ENCODE data around the gene FAM120B.
A peak's percentile ranks its signal among the peaks of the same experiment; 100 is the strongest.
"Not testable (repeated sequence)": the region's sequence is repeated elsewhere in the genome, so short reads cannot be mapped to it uniquely, and the experiment has no call there.

FAM120B gene, protein sequence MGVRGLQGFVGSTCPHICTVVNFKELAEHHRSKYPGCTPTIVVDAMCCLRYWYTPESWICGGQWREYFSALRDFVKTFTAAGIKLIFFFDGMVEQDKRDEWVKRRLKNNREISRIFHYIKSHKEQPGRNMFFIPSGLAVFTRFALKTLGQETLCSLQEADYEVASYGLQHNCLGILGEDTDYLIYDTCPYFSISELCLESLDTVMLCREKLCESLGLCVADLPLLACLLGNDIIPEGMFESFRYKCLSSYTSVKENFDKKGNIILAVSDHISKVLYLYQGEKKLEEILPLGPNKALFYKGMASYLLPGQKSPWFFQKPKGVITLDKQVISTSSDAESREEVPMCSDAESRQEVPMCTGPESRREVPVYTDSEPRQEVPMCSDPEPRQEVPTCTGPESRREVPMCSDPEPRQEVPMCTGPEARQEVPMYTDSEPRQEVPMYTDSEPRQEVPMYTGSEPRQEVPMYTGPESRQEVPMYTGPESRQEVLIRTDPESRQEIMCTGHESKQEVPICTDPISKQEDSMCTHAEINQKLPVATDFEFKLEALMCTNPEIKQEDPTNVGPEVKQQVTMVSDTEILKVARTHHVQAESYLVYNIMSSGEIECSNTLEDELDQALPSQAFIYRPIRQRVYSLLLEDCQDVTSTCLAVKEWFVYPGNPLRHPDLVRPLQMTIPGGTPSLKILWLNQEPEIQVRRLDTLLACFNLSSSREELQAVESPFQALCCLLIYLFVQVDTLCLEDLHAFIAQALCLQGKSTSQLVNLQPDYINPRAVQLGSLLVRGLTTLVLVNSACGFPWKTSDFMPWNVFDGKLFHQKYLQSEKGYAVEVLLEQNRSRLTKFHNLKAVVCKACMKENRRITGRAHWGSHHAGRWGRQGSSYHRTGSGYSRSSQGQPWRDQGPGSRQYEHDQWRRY

GRCh38 chr6:170306324-170307079 lies at the start of gene FAM120B:
Gene FAM120B, plus strand, starts transcription at chr6:170306758. Its CDS starts 10,633 bp downstream, at chr6:170317391.
- DNase-seq: peak; percentile 98

- DNase-seq: no peak
These were observed 49.2 kb upstream of the FAM120B start for GRCh38 chr6:170257376-170257775.

DNA sequence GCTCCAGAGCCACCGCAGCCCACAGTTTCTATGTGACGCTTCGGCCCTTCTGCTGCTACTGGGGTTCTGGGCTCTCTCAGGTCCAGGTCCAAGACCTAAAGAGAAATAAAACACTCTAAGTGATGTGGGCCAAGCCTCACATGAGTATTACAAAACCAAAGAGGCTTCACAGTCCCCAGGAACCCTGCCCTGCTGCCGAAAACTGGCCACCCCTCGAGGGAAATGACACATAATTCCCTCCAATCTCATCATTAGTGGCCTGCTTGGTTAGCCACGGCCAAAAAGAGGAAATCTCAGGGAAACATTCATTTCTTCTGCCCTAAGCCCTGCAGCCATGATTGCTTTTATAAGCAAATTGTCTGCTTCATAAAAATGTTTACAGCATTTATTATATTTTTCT lies 48.2 kb upstream of the FAM120B start:
- DNase-seq: no peak

DNA sequence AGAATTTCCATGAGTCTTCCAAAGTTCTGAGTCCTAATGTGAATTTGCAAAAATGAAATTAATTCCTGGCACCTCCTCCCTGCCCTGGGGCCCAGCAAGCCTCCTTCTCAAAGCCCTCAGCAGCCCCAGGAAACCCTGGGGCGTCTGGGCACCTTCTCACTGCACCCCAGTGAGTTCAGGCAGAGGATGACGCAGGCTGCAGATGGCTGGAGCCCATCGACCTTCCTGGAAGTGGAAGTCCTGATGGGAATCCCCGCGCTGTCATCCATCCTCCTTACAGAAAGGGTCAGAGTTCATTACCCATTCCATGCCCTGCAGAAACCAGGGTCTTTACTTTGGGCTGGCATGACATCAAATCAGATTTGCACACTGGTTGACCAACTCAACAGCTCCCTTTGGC lies 47.3 kb upstream of the FAM120B start:
- DNase-seq: no peak

DNA sequence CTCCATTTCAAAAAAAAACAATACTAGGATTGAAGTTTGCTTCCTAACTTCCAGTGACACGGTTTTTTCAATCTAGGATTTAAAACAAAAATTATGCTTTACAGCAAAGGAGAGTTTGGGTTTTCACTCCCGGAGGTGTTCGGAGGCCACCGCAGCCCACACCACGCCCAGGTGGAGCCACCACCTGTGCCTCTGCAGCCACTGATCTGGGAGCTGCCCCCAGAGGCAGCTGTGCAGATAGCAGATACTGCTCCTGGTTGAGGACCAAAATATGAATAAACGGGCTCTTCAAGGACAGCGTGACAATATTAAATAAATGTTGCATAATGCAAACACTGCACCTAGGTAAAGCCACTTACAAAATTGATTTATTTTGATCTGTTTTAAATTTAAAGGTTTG lies 45.9 kb upstream of the FAM120B start:
- no peak for DNase-seq

DNA sequence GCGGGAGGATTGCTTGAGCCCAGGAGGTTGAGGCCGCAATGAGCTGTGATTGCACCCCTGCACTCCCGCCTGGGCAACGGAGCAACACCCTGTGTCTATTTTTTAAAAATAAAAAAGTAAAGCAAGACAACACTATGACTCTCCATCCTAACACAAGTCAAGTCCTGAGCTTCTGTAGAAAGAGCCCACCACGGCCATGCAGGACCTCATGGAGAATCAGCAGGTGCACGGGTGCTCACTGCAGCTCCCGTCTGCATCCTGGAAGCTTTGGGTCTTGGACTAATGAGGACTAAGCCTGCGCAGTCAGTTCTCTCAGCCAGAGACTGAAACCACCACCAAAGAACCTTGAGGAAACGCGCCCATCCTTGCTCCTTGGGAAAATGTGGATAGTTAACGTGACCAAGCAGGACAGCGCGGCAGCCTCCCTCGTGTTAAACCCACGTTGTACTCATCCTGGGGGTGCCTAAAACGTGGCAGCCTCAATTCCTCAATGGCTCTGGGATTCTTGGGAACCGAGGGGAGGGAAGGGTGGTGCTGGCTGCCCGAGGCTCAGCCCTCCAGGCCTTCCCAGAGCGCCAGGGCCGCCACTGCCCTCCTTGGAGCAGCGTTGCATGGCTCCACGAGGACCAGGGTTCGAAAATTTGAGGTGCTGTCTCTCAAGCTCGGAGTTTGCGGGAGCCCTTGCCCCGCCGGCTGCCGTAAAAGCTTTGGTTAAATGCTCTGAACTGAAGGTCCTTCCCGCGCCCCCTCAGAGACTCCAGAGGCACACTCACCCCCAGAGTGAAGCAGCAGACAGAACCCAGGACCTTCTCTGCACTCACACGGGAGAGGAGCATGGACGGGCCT lies 44.7 kb upstream of the FAM120B start:
- no peak for DNase-seq

DNA sequence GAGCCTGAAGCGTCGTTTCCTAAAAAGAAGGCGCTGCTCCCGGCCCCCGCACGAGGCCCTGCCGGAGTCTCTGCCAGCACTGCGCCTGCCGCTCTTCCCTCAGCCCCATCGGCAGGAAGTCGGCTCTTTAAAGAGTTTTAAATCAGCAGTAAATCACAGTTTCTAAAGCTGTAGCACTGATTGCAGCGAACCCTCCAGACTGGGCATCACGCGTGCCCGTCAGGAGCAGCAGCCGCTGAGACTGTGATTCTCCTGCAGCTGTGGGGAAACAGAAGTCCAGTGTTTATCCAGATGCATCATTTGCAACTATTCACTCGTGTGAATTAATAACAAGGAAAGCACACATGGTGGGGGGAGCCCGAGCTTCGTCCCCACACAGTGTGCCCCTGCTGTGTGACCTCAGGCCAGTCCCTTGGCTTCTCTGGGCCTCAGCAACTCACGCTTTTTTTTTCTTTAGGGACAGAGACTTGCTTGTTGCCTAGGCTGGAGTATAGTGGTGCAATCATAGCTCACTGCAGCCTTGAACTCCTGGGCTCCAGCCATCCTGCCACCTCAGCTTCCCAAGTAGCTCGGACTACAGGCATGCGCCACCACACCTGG lies 44.0 kb upstream of the FAM120B start:
- peak; percentile 76 for DNase-seq

DNA sequence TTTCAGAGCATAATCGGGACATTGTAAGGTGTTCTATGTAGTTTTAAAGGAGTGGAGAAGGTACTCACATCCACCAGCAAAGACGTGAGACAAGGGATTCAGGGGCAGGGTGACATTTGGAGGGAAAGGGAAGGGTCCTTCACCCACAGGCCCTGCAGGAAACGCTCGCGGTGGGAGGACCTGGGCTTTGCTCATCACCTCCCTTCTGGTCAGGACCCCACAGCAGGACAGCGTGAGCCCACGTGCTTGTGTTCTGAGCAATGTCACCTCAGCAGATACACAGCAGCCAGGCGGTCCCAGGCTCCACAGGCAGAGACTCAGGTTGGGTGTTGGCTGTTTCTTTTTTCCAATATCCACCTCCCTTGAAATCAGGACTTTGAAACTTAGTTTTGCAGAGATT lies 43.1 kb upstream of the FAM120B start:
- DNase-seq: no peak

GRCh38 chr6:170264086-170264485 lies 42.5 kb upstream of the FAM120B start:
- DNase-seq: no peak

DNA sequence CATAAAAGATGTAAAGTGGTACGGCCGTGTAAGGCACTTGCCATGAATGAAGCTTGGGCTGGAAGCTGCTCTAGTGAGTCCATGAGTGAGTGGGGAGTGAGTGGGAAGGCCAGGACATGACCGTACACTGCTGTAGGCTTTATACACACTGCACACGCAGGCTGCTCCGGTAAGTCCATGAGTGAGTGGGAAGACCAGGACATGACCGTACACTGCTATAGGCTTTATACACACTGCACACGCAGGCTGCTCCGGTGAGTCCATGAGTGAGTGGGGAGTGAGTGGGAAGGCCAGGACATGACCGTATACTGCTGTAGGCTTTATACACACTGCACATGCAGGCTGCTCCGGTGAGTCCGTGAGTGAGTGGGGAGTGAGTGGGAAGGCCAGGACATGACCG lies 41.9 kb upstream of the FAM120B start:
- DNase-seq: not testable (repeated sequence)

DNA sequence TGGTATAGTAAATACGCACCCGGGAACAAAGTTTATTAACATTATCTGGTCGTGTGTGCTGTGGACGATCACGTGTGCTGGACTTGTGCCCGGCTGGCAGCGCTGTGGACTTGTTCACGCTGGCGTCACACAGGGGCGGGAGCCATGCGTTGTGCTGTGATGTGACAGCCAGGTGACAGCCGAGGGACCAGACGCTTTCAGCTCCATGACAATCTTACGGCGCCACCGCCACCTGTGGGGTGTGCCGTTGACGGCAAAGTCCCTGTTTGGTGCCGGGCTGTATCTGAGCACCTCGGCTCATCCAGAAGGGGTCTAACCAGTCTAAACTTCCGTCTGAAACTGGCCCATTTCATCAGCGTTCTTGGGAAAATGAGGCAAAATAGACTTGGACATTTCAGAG lies 40.9 kb upstream of the FAM120B start:
- peak; percentile 75 for DNase-seq

- peak; percentile 72 for DNase-seq
These were observed 40.3 kb upstream of the FAM120B start for GRCh38 chr6:170266061-170266825.

DNA sequence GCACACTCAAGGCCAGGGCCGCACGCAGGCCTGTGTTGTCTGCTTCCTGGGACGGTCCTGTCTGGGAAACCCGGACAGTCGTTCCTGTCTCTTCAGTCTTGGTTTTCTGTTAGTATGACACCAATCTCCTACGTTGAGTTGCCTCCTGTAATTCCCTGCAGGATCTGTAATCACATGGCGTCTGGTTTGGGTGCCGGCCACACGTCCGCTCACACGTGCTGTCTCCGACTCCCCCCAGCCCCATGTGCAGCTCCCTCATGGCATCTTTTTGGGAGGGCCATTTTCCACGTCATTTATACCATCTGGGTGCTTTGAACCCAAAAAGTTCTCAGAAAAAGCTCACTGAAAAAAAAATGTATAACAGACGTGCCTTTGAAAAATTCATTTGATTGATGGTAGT lies 38.9 kb upstream of the FAM120B start:
- no peak for DNase-seq

GRCh38 chr6:170268216-170269129 lies 38.1 kb upstream of the FAM120B start:
- no peak for DNase-seq

DNA sequence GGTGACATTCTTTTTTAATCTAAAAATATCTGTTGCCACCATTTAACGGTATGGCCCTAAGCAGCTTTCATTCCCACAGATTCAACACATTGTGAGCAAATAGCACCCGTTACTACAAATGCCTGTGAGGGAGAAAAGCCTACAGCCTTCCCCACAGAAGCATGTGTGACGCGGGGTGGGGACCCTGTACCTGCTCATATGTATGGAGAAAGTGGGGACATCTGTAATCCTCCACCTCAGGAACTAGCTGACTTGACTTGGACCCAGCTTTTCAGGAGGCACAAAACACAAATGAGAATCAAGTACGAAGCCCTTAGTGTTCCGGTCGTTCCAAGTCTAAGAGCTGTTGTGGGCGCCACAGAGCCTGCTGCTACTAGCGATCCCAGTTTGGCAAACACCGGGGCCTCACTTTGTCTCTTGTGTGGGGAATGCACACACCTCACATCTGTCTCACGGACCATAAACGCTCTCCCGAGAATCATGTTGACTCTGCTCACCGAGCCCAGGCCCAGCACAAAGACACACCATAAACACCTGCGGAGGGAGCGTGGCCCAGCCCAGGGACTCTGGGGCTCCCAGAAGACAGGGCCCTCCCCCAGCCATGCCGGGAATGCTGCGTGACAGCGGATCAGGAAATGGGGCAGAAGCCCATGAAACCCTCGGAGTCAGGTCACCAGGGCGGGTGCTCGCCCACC lies 37.3 kb upstream of the FAM120B start:
- no peak for DNase-seq

- no peak for DNase-seq
These were observed 36.6 kb upstream of the FAM120B start for GRCh38 chr6:170269846-170270541.

- DNase-seq: no peak
These were observed 35.5 kb upstream of the FAM120B start for GRCh38 chr6:170270984-170271593.

DNA sequence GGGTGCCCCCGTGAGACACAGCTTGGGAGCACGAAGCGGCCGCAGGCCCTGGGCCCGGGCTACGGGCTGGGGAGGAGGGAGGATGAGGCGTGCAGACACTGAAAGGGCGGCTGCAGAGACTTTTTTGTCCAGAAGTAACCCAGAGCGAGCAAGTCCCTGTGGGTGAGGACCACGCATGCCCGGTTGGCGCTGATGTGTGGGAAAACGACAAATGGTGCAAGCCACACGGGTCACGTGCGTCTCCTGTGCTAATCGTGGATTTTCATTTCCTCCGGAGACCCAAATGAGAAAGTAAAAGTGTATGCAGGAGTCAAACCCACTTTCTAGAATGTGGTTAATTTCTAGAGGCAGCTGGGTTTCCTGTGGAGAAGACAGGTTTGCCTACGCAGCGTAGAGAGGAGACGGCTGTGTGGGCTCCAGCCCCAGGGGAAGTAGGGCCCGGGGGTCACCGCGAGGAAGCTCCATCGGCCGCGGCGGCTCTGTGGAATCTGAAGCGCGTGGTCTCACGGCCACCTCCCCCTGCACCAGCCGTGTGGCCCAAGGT lies 34.7 kb upstream of the FAM120B start:
- DNase-seq: no peak
